SU-DHL-6 (cell line): ENCODE results near the gene CCNE1.

ENCODE experiments used
- H2AFZ ChIP-seq: fragments of 200-600 bp; sonication (generic); 2 replicates; pipeline ENCODE4 v1.6.1; 2014; ENCODE audit warnings: low read depth, mild to moderate bottlenecking, moderate library complexity, mixed read lengths, antibody characterized with exemption, low read length; ENCODE audit not compliant: severe bottlenecking
- H3F3A ChIP-seq: fragments of 200-600 bp; shearing (Covaris generic); 2 replicates; pipeline ENCODE4 v1.6.0; 2016; ENCODE audit warnings: antibody characterized with exemption, mild to moderate bottlenecking; ENCODE audit not compliant: insufficient read depth
- H3K27ac ChIP-seq: fragments of 200-600 bp; sonication (generic); 2 replicates; pipeline ENCODE4 v1.5.1; 2016; ENCODE audit warnings: low read depth, mild to moderate bottlenecking, low read length, moderate library complexity, mixed read lengths
- H3K27me3 ChIP-seq: fragments of 200-600 bp; sonication (generic), shearing (Covaris generic); 2 replicates; pipeline ENCODE4 v1.6.0; 2014; ENCODE audit warnings: mild to moderate bottlenecking, low read length
- H3K36me3 ChIP-seq: fragments of 200-600 bp; sonication (generic); 2 replicates; pipeline ENCODE4 v1.6.1; 2014; ENCODE audit warnings: mild to moderate bottlenecking, low read length, mixed read lengths
- H3K4me2 ChIP-seq: fragments of 300-600, 200-600 bp; shearing (Covaris generic), sonication (generic); 2 replicates; pipeline ENCODE4 v1.6.0; 2014; ENCODE audit warnings: low read length, low read depth, mild to moderate bottlenecking; ENCODE audit not compliant: poor library complexity, severe bottlenecking
- H3K4me3 ChIP-seq: fragments of 200-600 bp; sonication (generic); 2 replicates; pipeline ENCODE4 v1.5.1; 2014; ENCODE audit warnings: antibody characterized with exemption, low read length, mild to moderate bottlenecking, mixed read lengths; ENCODE audit not compliant: insufficient read depth, poor library complexity, severe bottlenecking
- H3K79me2 ChIP-seq: fragments of 200-600 bp; sonication (generic); 2 replicates; pipeline ENCODE4 v1.6.1; 2014; ENCODE audit warnings: mild to moderate bottlenecking, low read length, moderate library complexity; ENCODE audit not compliant: insufficient read depth
- H3K9ac ChIP-seq: fragments of 200-600 bp; sonication (generic); 2 replicates; pipeline ENCODE4 v1.7.0; 2014; ENCODE audit warnings: mild to moderate bottlenecking, low read length
- H3K9me2 ChIP-seq: fragments of 200-600 bp; sonication (generic); replicated peaks from 2 replicates; pipeline ENCODE4 v1.6.1; 2014; ENCODE audit warnings: low read length; ENCODE audit not compliant: insufficient read depth
- H3K9me3 ChIP-seq: fragments of 200-600 bp; sonication (generic); 2 replicates; pipeline ENCODE4 v1.6.1; 2014; ENCODE audit warnings: low read length, mixed read lengths; ENCODE audit not compliant: insufficient read depth
- H4K20me1 ChIP-seq: fragments of 200-600 bp; sonication (generic); 2 replicates; pipeline ENCODE4 v1.6.1; 2014; ENCODE audit warnings: low read depth, mild to moderate bottlenecking, antibody characterized with exemption, low read length, moderate library complexity, mixed read lengths
- CTCF ChIP-seq: fragments of 200-600 bp; sonication (generic); IDR thresholded peaks from one replicate; pipeline ENCODE4 v1.5.1; 2017; ENCODE audit warnings: antibody characterized with exemption, mild to moderate bottlenecking, low read length, moderate library complexity; ENCODE audit not compliant: insufficient read depth, poor library complexity, severe bottlenecking
- EZH2phosphoT487 ChIP-seq: fragments of 200-600 bp; sonication (generic), shearing (Covaris generic); conservative IDR thresholded peaks from 2 replicates; pipeline ENCODE4 v1.6.1; 2018; ENCODE audit warnings: mild to moderate bottlenecking, antibody characterized with exemption, low read length, moderate library complexity, mixed read lengths

The CCNE1 gene

GRCh38 chr19:29832801-29833200, 21.0 kb downstream of the CCNE1 start:
- H3K4me2 ChIP-seq = no peak overlapping the region
- H3K4me3 ChIP-seq = no peak overlapping the region
- H3K27me3 ChIP-seq = no peaks in the 10 kb centered on the region
- no peak overlapping the region for H3K9ac ChIP-seq
- no peak overlapping the region for H3K27ac ChIP-seq
- no peaks in the 10 kb centered on the region for H3K9me3 ChIP-seq
- no peaks in the 10 kb centered on the region for H3K9me2 ChIP-seq
- no peaks in the 10 kb centered on the region for H3K36me3 ChIP-seq
- H3F3A ChIP-seq = no peaks in the 10 kb centered on the region
- H3K79me2 ChIP-seq = no peaks in the 10 kb centered on the region
- no peak for TF ChIP-seq CTCF
- no peak for TF ChIP-seq EZH2phosphoT487
- no peaks in the 10 kb centered on the region for H4K20me1 ChIP-seq
- no peak overlapping the region for H2AFZ ChIP-seq

GRCh38 chr19:29833614-29834261, 21.9 kb downstream of the CCNE1 start:
- Histone ChIP-seq H2AFZ (no peak overlapping the region), H3K27me3 (no peaks in the 10 kb centered on the region), H3K4me3 (no peak overlapping the region), H3F3A (no peaks in the 10 kb centered on the region), H3K9me3 (no peaks in the 10 kb centered on the region), H4K20me1 (no peaks in the 10 kb centered on the region), H3K9ac (no peak overlapping the region), H3K27ac (no peak overlapping the region), H3K4me2 (no peak overlapping the region), H3K9me2 (no peaks in the 10 kb centered on the region), H3K79me2 (no peaks in the 10 kb centered on the region), H3K36me3 (no peaks in the 10 kb centered on the region)
- TF ChIP-seq CTCF (no peak), EZH2phosphoT487 (no peak)

- Histone ChIP-seq H2AFZ (no peak overlapping the region), H3K79me2 (no peaks in the 10 kb centered on the region), H3K9me3 (no peaks in the 10 kb centered on the region), H3F3A (no peaks in the 10 kb centered on the region), H3K27ac (no peak overlapping the region), H3K4me2 (no peak overlapping the region), H3K4me3 (no peak overlapping the region), H3K27me3 (no peaks in the 10 kb centered on the region), H4K20me1 (no peaks in the 10 kb centered on the region), H3K36me3 (no peaks in the 10 kb centered on the region), H3K9me2 (no peaks in the 10 kb centered on the region), H3K9ac (no peak overlapping the region)
- TF ChIP-seq EZH2phosphoT487 (no peak), CTCF (no peak)
Observed at GRCh38 chr19:29834991-29835846, 23.4 kb downstream of the CCNE1 start.
